H1 (cell line): ENCODE data around the gene SORCS3. TPM values are rescaled to one million over a fixed set of nuclear protein-coding genes. Genes with fewer than 3 reads are reported as not detected.

ENCODE experiments used
- CTCF ChIA-PET: fragments of 300-600 bp; sonication (Branson Sonifier 250); formaldehyde crosslinking; loops from one replicate; lab custom pipeline; 2021; ENCODE audit not compliant: partially characterized antibody; lab: Charles Lee
- POLR2A ChIA-PET: fragments of 300-600 bp; sonication (Branson Sonifier 250); formaldehyde crosslinking; loops from one replicate; lab custom pipeline; 2021; ENCODE audit warnings: inconsistent platforms; ENCODE audit not compliant: partially characterized antibody; lab: Charles Lee
- DNase-seq, 2 experiments: peaks; one replicate each; pipeline versions ENCODE4 v3.0.0 to v3.0.0-alpha.2; 2010 to 2022; ENCODE audit warnings: low spot score in 2 of 2, low read depth in 1 of 2, mixed read lengths in 1 of 2
- FAIRE-seq: peaks from 2 replicates; lab custom pipeline; 2011; peaks lifted over from hg19 to GRCh38; lab: Jason Lieb, UNC
- H2AFZ ChIP-seq: 2 replicates; pipeline ENCODE4 v1.8.1; 2012; ENCODE audit warnings: low read length, inconsistent platforms
- H2AK5ac ChIP-seq: 2 replicates; pipeline ENCODE4 v1.6.1; 2013; ENCODE audit warnings: low read depth, low read length
- H2BK120ac ChIP-seq: replicated peaks from 2 replicates; pipeline ENCODE3; 2013; ENCODE audit warnings: low read depth, low read length, inconsistent platforms
- H2BK12ac ChIP-seq: 2 replicates; pipeline ENCODE4 v1.6.1; 2013; ENCODE audit warnings: low read depth, low read length
- H2BK15ac ChIP-seq: 2 replicates; pipeline ENCODE4 v1.6.1; 2013; ENCODE audit warnings: low read length
- H2BK20ac ChIP-seq: 2 replicates; pipeline ENCODE4 v1.6.1; 2013; ENCODE audit warnings: low read length
- H2BK5ac ChIP-seq: 2 replicates; pipeline ENCODE4 v1.6.1; 2013; ENCODE audit warnings: low read depth, low read length
- H3K14ac ChIP-seq: 2 replicates; pipeline ENCODE4 v1.6.1; 2013; ENCODE audit warnings: inconsistent platforms; ENCODE audit not compliant: insufficient read length
- H3K18ac ChIP-seq: 2 replicates; pipeline ENCODE4 v1.6.1; 2013; ENCODE audit warnings: low read length; ENCODE audit errors: extremely low read depth
- H3K23ac ChIP-seq: 2 replicates; pipeline ENCODE4 v1.6.1; 2013; ENCODE audit warnings: inconsistent platforms; ENCODE audit not compliant: insufficient read length
- H3K23me2 ChIP-seq: 2 replicates; pipeline ENCODE4 v1.6.1; 2013; ENCODE audit warnings: low read depth, low read length
- H3K27ac ChIP-seq: 2 replicates; pipeline ENCODE4 v1.6.1; 2011; ENCODE audit warnings: low read depth, low read length, inconsistent platforms
- H3K27me3 ChIP-seq, 4 experiments: replicated peaks in 1 of 4; 1 replicate in 1 of 4; 2 replicates in 3 of 4; pipeline versions ENCODE4 v1.6.1 to v1.8.1; 2011 to 2013; ENCODE audit warnings: low read length in 3 of 4, mild to moderate bottlenecking in 3 of 4, inconsistent platforms in 2 of 4, mixed read lengths in 2 of 4, moderate library complexity in 1 of 4; ENCODE audit not compliant: control insufficient read depth in 3 of 4, insufficient read depth in 3 of 4; ENCODE audit errors: extremely low read depth in 1 of 4
- H3K36me3 ChIP-seq, 4 experiments: 2 replicates each; pipeline versions ENCODE4 v1.6.1 to v1.8.1; 2011 to 2013; ENCODE audit warnings: mild to moderate bottlenecking in 4 of 4, low read length in 3 of 4, moderate library complexity in 2 of 4, control low read depth in 1 of 4, inconsistent platforms in 1 of 4; ENCODE audit not compliant: insufficient read depth in 4 of 4, control insufficient read depth in 2 of 4
- H3K4ac ChIP-seq: replicated peaks from 2 replicates; pipeline ENCODE3; 2013; ENCODE audit warnings: low read length, low read depth, mixed read lengths, inconsistent platforms; ENCODE audit not compliant: insufficient read length
- H3K4me1 ChIP-seq, 4 experiments: replicated peaks in 1 of 4; 1 replicate in 1 of 4; 2 replicates in 3 of 4; pipeline versions ENCODE4 v1.6.1 to v1.8.1; 2011 to 2013; ENCODE audit warnings: low read length in 3 of 4, inconsistent platforms in 2 of 4, mixed read lengths in 1 of 4; ENCODE audit not compliant: insufficient read depth in 4 of 4, control insufficient read depth in 3 of 4
- H3K4me2 ChIP-seq, 2 experiments: 2 replicates each; pipeline versions ENCODE4 v1.6.1 to v1.8.1; 2011 to 2013; ENCODE audit warnings: low read depth in 2 of 2, low read length in 2 of 2, control low read depth in 1 of 2, inconsistent platforms in 1 of 2, mild to moderate bottlenecking in 1 of 2; ENCODE audit not compliant: insufficient read depth in 1 of 2
- H3K4me3 ChIP-seq, 4 experiments: fragments of 200-600, 300-600 bp in 1 of 4; sonication (generic), shearing (Covaris generic), sonication (Bioruptor Twin) in 1 of 4; 2 replicates each; pipeline versions ENCODE4 v1.5.1 to v1.8.1; 2011 to 2016; ENCODE audit warnings: low read length in 4 of 4, low read depth in 3 of 4, control low read depth in 2 of 4, inconsistent platforms in 2 of 4, mild to moderate bottlenecking in 2 of 4, mixed read lengths in 1 of 4, moderate library complexity in 1 of 4; ENCODE audit not compliant: insufficient read depth in 2 of 4; ENCODE audit errors: extremely low read depth in 1 of 4
- H3K56ac ChIP-seq: replicated peaks from 2 replicates; pipeline ENCODE3; 2013; ENCODE audit warnings: low read depth, mild to moderate bottlenecking, mixed read lengths, low read length, inconsistent platforms; ENCODE audit not compliant: insufficient read length
- H3K79me1 ChIP-seq: 2 replicates; pipeline ENCODE4 v1.6.1; 2013; ENCODE audit warnings: low read depth, low read length, control low read depth
- H3K79me2 ChIP-seq, 2 experiments: 2 replicates each; pipeline versions ENCODE4 v1.6.1 to v1.8.1; 2012 to 2013; ENCODE audit warnings: low read length in 2 of 2, mild to moderate bottlenecking in 2 of 2, inconsistent platforms in 1 of 2; ENCODE audit not compliant: insufficient read depth in 2 of 2, control insufficient read depth in 1 of 2
- H3K9ac ChIP-seq, 4 experiments: replicated peaks in 1 of 4; 1 replicate in 1 of 4; 2 replicates in 3 of 4; pipeline versions ENCODE4 v1.6.1 to v1.8.1; 2011 to 2013; ENCODE audit warnings: low read depth in 3 of 4, low read length in 3 of 4, control low read depth in 2 of 4, mild to moderate bottlenecking in 2 of 4, moderate library complexity in 2 of 4, inconsistent platforms in 1 of 4; ENCODE audit errors: extremely low read depth in 1 of 4
- H3K9me3 ChIP-seq, 2 experiments: 2 replicates each; pipeline versions ENCODE4 v1.6.1 to v1.8.1; 2012 to 2013; ENCODE audit warnings: mild to moderate bottlenecking in 2 of 2, moderate library complexity in 2 of 2, control low read depth in 1 of 2, inconsistent platforms in 1 of 2, low read depth in 1 of 2, low read length in 1 of 2, mixed read lengths in 1 of 2; ENCODE audit not compliant: insufficient read depth in 2 of 2
- H4K20me1 ChIP-seq, 2 experiments: replicated peaks in 1 of 2; 2 replicates each; pipeline versions ENCODE3 to v1.8.1; 2011 to 2013; ENCODE audit warnings: inconsistent platforms in 2 of 2, low read length in 2 of 2, mild to moderate bottlenecking in 1 of 2; ENCODE audit not compliant: insufficient read depth in 2 of 2, control insufficient read depth in 1 of 2
- H4K5ac ChIP-seq: 2 replicates; pipeline ENCODE4 v1.6.1; 2013; ENCODE audit warnings: low read length, low read depth, mixed read lengths, inconsistent platforms; ENCODE audit not compliant: insufficient read length
- H4K8ac ChIP-seq: 2 replicates; pipeline ENCODE4 v1.8.0; 2013; ENCODE audit warnings: mild to moderate bottlenecking, moderate library complexity, low read length, inconsistent platforms; ENCODE audit not compliant: insufficient read depth; ENCODE audit errors: extremely low read depth
- H4K91ac ChIP-seq: replicated peaks from 2 replicates; pipeline ENCODE3; 2013; ENCODE audit warnings: low read length, mixed read lengths, inconsistent platforms; ENCODE audit not compliant: insufficient read length
- ASH2L ChIP-seq: fragments of 200-600, 300-600 bp; sonication (generic); IDR thresholded peaks from one replicate; pipeline ENCODE4 v1.7.1; 2017; ENCODE audit warnings: low read length
- BRCA1 ChIP-seq: IDR thresholded peaks from 2 replicates; pipeline ENCODE4 v1.6.1; 2012; ENCODE audit warnings: low read depth, low read length, improper control_type of control experiment
- CBX8 ChIP-seq: fragments of 300-800, 300-1000 bp; sonication (generic); IDR thresholded peaks from 2 replicates; pipeline ENCODE4 v1.7.1; 2016; ENCODE audit warnings: low read depth, low read length, borderline replicate concordance
- CREB1 ChIP-seq: IDR thresholded peaks from 2 replicates; pipeline ENCODE4 v1.6.1; 2012; ENCODE audit warnings: inconsistent platforms
- HDAC2 ChIP-seq, 2 experiments: fragments of 300-600 bp in 1 of 2; sonication (generic) in 1 of 2; IDR thresholded peaks; 2 replicates each; pipeline ENCODE4 v1.6.1; 2011 to 2012; ENCODE audit warnings: low read depth in 2 of 2, low read length in 2 of 2, mild to moderate bottlenecking in 2 of 2, moderate library complexity in 2 of 2, borderline replicate concordance in 1 of 2, inconsistent platforms in 1 of 2
- HDAC6 ChIP-seq: IDR thresholded peaks from one replicate; pipeline ENCODE4 v1.7.1; 2012; ENCODE audit warnings: low read depth, mild to moderate bottlenecking, inconsistent platforms, low read length, moderate library complexity
- KDM1A ChIP-seq: fragments of 200-600, 300-600 bp; sonication (generic); IDR thresholded peaks from 2 replicates; pipeline ENCODE4 v1.7.1; 2016; ENCODE audit warnings: mild to moderate bottlenecking, low read length, borderline replicate concordance
- MAFK ChIP-seq: IDR thresholded peaks from 2 replicates; pipeline ENCODE4 v1.6.1; 2012; ENCODE audit warnings: low read depth, mild to moderate bottlenecking, improper control_type of control experiment, low read length
- NANOG ChIP-seq: IDR thresholded peaks from 2 replicates; pipeline ENCODE4 v1.6.1; 2011; ENCODE audit warnings: low read length, low read depth, mild to moderate bottlenecking, inconsistent platforms; ENCODE audit not compliant: insufficient read depth, poor library complexity, severe bottlenecking
- PHF8 ChIP-seq: fragments of 200-600 bp; sonication (generic); conservative IDR thresholded peaks from 2 replicates; pipeline ENCODE4 v1.7.1; 2012; ENCODE audit warnings: low read depth, mild to moderate bottlenecking, inconsistent platforms, low read length, moderate library complexity
- RAD21 ChIP-seq, 2 experiments: IDR thresholded peaks in 1 of 2; conservative IDR thresholded peaks in 1 of 2; 2 replicates each; pipeline ENCODE4 v1.6.1; 2011; ENCODE audit warnings: low read depth in 2 of 2, low read length in 2 of 2, improper control_type of control experiment in 1 of 2, inconsistent platforms in 1 of 2, mild to moderate bottlenecking in 1 of 2, moderate library complexity in 1 of 2
- RBBP5 ChIP-seq: IDR thresholded peaks from 2 replicates; pipeline ENCODE4 v1.7.1; 2012; ENCODE audit warnings: low read depth, mild to moderate bottlenecking, inconsistent platforms, low read length, moderate library complexity, borderline replicate concordance
- SP2 ChIP-seq: IDR thresholded peaks from 2 replicates; pipeline ENCODE4 v1.6.1; 2012; ENCODE audit warnings: mild to moderate bottlenecking, low read length, inconsistent platforms
- TAF1 ChIP-seq: IDR thresholded peaks from 2 replicates; pipeline ENCODE4 v1.6.1; 2011; ENCODE audit warnings: mild to moderate bottlenecking, low read depth, low read length
- TCF12 ChIP-seq: IDR thresholded peaks from 2 replicates; pipeline ENCODE4 v1.6.1; 2011; ENCODE audit warnings: low read depth, mild to moderate bottlenecking, low read length
- WGBS, 2 experiments: shearing (Covaris generic) in 1 of 2; methylation state at CpG; one replicate each; pipeline versions ENCODE4 v1.1.6 to v1.1.7; 2013 to 2015; ENCODE audit warnings: low lambda C conversion rate in 2 of 2, mixed read lengths in 2 of 2, inconsistent platforms in 1 of 2, low coverage in 1 of 2, missing lambda C conversion rate in 1 of 2; ENCODE audit not compliant: insufficient replicate concordance in 2 of 2, insufficient coverage in 1 of 2, insufficient read length in 1 of 2; ENCODE audit errors: extremely low coverage in 1 of 2, missing lambda C conversion rate in 1 of 2; 5-methylcytosine and 5-hydroxymethylcytosine counted together
- polyA plus RNA-seq, 7 experiments: library from polyadenylated mRNA; depleted of rRNA in 3 of 7; stranded (reverse) in 5 of 7; unstranded in 2 of 7; fragments of >200 nt in 5 of 7; fragments of 200-250 nt in 2 of 7; gene quantifications; 1 replicate in 5 of 7; 2 replicates in 1 of 7; 4 replicates in 1 of 7; pipeline versions ENCODE4 v1.2.1 to v1.2.3, GENCODE V29; 2011 to 2013; ENCODE audit warnings: missing spikeins in 2 of 7, mixed read lengths in 2 of 7
- total RNA-seq: library from RNA; stranded (reverse); fragmentation: NEBNext Ultra II Directional; extraction: Animal tissue kit (Norgen Biotek cat#: 25700); gene quantifications from 2 replicates; pipeline ENCODE4 v1.2.1, GENCODE V29; 2021

The SORCS3 gene
- total and polyA plus RNA-seq, 2 of the 8 experiments (the other 6 are each of a cell fraction or from before 2014, with no cell fraction given): 0.26 to 0.88 TPM

DNA sequence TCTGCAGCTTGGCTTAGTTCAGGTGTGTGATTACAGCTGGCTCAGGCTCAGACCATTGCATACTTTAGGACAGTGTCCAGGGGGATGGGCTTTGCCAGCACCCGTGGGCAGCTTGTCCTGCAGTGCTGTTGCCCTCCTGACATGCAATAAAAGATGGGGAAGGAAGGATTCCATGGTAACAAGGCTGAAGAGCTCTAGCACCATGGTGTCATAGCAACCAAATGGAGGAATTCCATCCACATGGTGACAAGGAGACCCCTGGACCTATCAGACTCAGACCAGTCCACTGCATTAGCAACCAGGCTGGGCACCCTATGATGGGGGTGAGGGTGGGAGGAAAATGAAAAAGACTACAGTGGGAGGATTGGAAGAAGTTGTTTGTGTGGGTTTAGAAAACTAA lies 49.9 kb downstream of the SORCS3 start:
- H4K91ac ChIP-seq: no peak overlapping the region
- H3K79me1 ChIP-seq: no peaks in the 10 kb centered on the region
- no peak overlapping the region for H4K5ac ChIP-seq
- no peak overlapping the region for H3K27ac ChIP-seq
- H3K4me1 ChIP-seq: no peaks in the 10 kb centered on the region; a peak in 1 of 7 replicates
- no peak overlapping the region for H3K4me2 ChIP-seq
- no peaks in the 10 kb centered on the region for H3K79me2 ChIP-seq
- no peak overlapping the region for H3K4ac ChIP-seq
- H3K14ac ChIP-seq: no peak overlapping the region
- no peak overlapping the region for H2BK120ac ChIP-seq
- H3K23me2 ChIP-seq: peaks cover 2% of the 10 kb centered on the region; the same call in 1 of the 2 replicates
- DNase-seq (peak in 1 of 2 experiments; percentile 7), FAIRE-seq (no peak)
- 91% methylated on average over 1 of the region's 1 CpG; no CpG with 5 or more reads in 1 of the 2 experiments for WGBS, 2 experiments
- H3K23ac ChIP-seq: no peak overlapping the region
- no peak overlapping the region for H4K8ac ChIP-seq
- CTCF ChIA-PET: interaction anchor here (1.1 kb wide), 1 partner anchor 1005 kb away, joined by 3 read pairs; no protein-coding TSS in a partner anchor
- no peak overlapping the region for H3K9ac ChIP-seq
- no peaks in the 10 kb centered on the region for H3K9me3 ChIP-seq
- H3K18ac ChIP-seq: no peak overlapping the region
- H2BK12ac ChIP-seq: no peak overlapping the region
- H3K36me3 ChIP-seq: no peaks in the 10 kb centered on the region
- H3K56ac ChIP-seq: no peak overlapping the region
- no peaks in the 10 kb centered on the region for H3K27me3 ChIP-seq
- H4K20me1 ChIP-seq: no peaks in the 10 kb centered on the region
- no peak overlapping the region for H3K4me3 ChIP-seq
- POLR2A ChIA-PET: no interaction called here
- no peak overlapping the region for H2AFZ ChIP-seq
- H2BK15ac ChIP-seq: no peak overlapping the region
- H2BK5ac ChIP-seq: no peak overlapping the region
- H2BK20ac ChIP-seq: no peak overlapping the region
- H2AK5ac ChIP-seq: no peak overlapping the region
- TF ChIP-seq HDAC2 (IDR thresholded peaks at IDR 0.05; ENCODE audit: borderline replicate concordance in 1 of 2, low read depth in 2 of 2, low read length in 2 of 2) (no peak), CREB1 (no peak), RBBP5 (no peak), BRCA1 (no peak), KDM1A (no peak), ASH2L (no peak), MAFK (no peak), SP2 (no peak), CBX8 (no peak), TCF12 (no peak), HDAC6 (no peak), PHF8 (no peak), NANOG (no peak), TAF1 (no peak), RAD21 (IDR thresholded peaks at IDR 0.05 in 1 of 2, conservative IDR thresholded peaks at IDR 0.05 in 1 of 2; ENCODE audit: low read depth in 2 of 2, low read length in 2 of 2) (no peak)
